GM12878 (cell line): Measurements from ENCODE around the gene DLG4. TPM values are rescaled to one million over a fixed set of nuclear protein-coding genes. Genes with fewer than 3 reads are reported as not detected.

Experiments used
- microRNA counts: library from miRNA; unstranded; fragments of <30 nt; microRNA quantifications from one replicate; lab custom pipeline; 2016
- microRNA-seq: library from miRNA; unstranded; fragments of <30 nt; microRNA quantifications from one replicate; pipeline ENCODE4, GENCODE V29; 2018
- polyA plus RNA-seq, 11 experiments: library from polyadenylated mRNA; depleted of rRNA in 4 of 11; unstranded in 6 of 11; stranded (reverse) in 5 of 11; fragments of >200 nt; fragmentation: Nextera tagmentation in 4 of 11; fragmentation: Illumina TruSeq in 1 of 11; extraction: Ambion mirVana in 4 of 11; extraction: Trizol in 1 of 11; gene quantifications; 1 replicate in 1 of 11; 2 replicates in 10 of 11; pipeline versions ENCODE4 v1.2.1 to v1.2.3, GENCODE V29; 2011 to 2016; ENCODE audit warnings: inconsistent platforms in 2 of 11, missing spikeins in 2 of 11, low read depth in 1 of 11
- small RNA-seq: library from RNA; depleted of rRNA; stranded (forward); fragments of <200 nt; gene quantifications from one replicate; pipeline ENCODE3, GENCODE V24; 2014
- total RNA-seq, 4 experiments: library from RNA; depleted of rRNA in 3 of 4; stranded (reverse); fragments of >200 nt in 3 of 4; fragmentation: Illumina TruSeq in 1 of 4; extraction: Trizol in 1 of 4; gene quantifications; 2 replicates each; pipeline versions ENCODE4 v1.2.1 to v1.2.3, GENCODE V29; 2013 to 2021
- TF ChIP-seq, protein P1 (sequence below): fragments of 450-650 bp; conservative IDR thresholded peaks from 2 replicates; pipeline ENCODE4 v1.6.1; 2017; ENCODE audit warnings: mild to moderate bottlenecking, moderate library complexity
- TF ChIP-seq, protein P2 (sequence below): fragments of 450-650 bp; IDR thresholded peaks from 2 replicates; pipeline ENCODE4 v1.6.1; 2017; ENCODE audit warnings: antibody characterized with exemption, mild to moderate bottlenecking, moderate library complexity

DLG4 gene
- total and polyA plus RNA-seq, 10 of the 15 experiments (the other 5 are each of a cell fraction or from before 2014, with no cell fraction given), result 0.07 to 4.1 (median 1.3) TPM

DNA sequence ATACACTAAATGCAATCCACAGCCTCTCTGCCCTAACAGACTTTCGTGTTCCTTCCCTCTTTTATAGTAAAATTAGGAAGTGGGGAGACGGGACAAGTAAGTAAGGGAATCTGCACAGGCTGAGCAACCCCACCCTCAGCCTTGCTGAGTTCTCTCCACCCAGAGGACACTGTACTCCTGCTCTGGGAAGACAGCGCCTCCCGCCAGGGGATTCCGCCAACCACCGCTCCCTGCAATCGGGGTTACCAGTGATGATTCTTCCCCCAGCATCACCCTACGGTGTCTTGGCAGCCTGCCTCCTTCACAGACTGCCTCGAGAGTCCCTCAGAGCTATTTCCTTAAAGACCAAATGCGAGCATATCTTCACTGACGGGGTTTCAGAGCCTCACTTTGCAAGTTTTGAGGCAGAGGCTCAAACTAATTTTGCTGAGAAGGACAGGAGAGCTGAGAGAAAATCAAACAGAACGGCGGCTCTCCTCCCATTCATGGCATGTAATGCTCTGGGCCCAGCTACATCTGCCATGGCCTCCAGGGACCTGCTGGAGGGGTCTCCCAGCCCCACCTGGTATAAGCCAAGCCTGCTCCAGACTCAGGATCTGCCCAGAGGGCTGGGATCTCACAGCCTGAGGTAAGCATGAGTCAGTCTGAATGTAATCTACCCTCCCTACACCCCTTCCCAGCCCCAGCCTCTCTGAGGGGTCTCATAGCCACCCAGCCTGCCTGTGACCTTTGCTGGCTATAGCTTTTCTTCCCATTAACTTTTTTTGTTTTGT is 82.3 kb downstream of the DLG4 start (continued):
- TF ChIP-seq, protein P1, sequence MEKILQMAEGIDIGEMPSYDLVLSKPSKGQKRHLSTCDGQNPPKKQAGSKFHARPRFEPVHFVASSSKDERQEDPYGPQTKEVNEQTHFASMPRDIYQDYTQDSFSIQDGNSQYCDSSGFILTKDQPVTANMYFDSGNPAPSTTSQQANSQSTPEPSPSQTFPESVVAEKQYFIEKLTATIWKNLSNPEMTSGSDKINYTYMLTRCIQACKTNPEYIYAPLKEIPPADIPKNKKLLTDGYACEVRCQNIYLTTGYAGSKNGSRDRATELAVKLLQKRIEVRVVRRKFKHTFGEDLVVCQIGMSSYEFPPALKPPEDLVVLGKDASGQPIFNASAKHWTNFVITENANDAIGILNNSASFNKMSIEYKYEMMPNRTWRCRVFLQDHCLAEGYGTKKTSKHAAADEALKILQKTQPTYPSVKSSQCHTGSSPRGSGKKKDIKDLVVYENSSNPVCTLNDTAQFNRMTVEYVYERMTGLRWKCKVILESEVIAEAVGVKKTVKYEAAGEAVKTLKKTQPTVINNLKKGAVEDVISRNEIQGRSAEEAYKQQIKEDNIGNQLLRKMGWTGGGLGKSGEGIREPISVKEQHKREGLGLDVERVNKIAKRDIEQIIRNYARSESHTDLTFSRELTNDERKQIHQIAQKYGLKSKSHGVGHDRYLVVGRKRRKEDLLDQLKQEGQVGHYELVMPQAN, result no peak
- TF ChIP-seq, protein P2, sequence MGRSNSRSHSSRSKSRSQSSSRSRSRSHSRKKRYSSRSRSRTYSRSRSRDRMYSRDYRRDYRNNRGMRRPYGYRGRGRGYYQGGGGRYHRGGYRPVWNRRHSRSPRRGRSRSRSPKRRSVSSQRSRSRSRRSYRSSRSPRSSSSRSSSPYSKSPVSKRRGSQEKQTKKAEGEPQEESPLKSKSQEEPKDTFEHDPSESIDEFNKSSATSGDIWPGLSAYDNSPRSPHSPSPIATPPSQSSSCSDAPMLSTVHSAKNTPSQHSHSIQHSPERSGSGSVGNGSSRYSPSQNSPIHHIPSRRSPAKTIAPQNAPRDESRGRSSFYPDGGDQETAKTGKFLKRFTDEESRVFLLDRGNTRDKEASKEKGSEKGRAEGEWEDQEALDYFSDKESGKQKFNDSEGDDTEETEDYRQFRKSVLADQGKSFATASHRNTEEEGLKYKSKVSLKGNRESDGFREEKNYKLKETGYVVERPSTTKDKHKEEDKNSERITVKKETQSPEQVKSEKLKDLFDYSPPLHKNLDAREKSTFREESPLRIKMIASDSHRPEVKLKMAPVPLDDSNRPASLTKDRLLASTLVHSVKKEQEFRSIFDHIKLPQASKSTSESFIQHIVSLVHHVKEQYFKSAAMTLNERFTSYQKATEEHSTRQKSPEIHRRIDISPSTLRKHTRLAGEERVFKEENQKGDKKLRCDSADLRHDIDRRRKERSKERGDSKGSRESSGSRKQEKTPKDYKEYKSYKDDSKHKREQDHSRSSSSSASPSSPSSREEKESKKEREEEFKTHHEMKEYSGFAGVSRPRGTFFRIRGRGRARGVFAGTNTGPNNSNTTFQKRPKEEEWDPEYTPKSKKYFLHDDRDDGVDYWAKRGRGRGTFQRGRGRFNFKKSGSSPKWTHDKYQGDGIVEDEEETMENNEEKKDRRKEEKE, result no peak

MicroRNAs within 50 kb of the gene (microRNA counts, 767-probe panel; counts per million panel counts)
- microRNA hsa-miR-324-3p (lab: Ali Mortazavi, UCI), result 977 counts per million, percentile 26 among the panel's probes with 10 or more counts
- microRNA hsa-miR-324-5p (lab: Ali Mortazavi, UCI), result 2,682 counts per million, percentile 85 among the panel's probes with 10 or more counts

Small RNAs within 50 kb of the gene (microRNA-seq; reads per million reads assigned to microRNA genes)
- 1,783 reads per million, percentile 91 among the genes with 10 or more reads in this experiment for gene MIR324

Small RNAs within 50 kb of the gene (small RNA-seq; reads per million reads assigned to genes)
- gene AC120057.4 (not detected), gene MIR324 (44.2 reads per million, percentile 98 among the genes with 10 or more reads in this experiment), gene RF00019 (not detected)

Other genes with a start within 250 kb of the DLG4 start
Only the 7 nearest of the 33 such genes appear.
- 0.34 TPM in 1 of 2 replicates, not detected in the other for gene ASGR1, start 40.5 kb downstream of the DLG4 start, total RNA-seq (2014; rRNA removed)
- not detected in 2 replicates for gene ASGR1, start 40.5 kb downstream of the DLG4 start, total RNA-seq (2014; rRNA removed; fragmentation: Illumina TruSeq; extraction: Trizol)
- 0.43 TPM in 1 of 2 replicates, not detected in the other for gene ASGR1, start 40.5 kb downstream of the DLG4 start, total RNA-seq (2021)
- gene ASGR1, start 40.5 kb downstream of the DLG4 start, polyA plus RNA-seq (2011; rRNA removed), result 0.16 TPM in 1 of 2 replicates, not detected in the other
- 0.12 TPM in 1 of 2 replicates, not detected in the other for gene ASGR1, start 40.5 kb downstream of the DLG4 start, polyA plus RNA-seq (2014; fragmentation: Illumina TruSeq; extraction: Trizol)
- gene ASGR1, start 40.5 kb downstream of the DLG4 start, polyA plus RNA-seq (2014; fragmentation: Nextera tagmentation; extraction: Ambion mirVana), result not detected
- 0.06 TPM in 1 of 2 replicates, not detected in the other for gene ASGR1, start 40.5 kb downstream of the DLG4 start, polyA plus RNA-seq (2014; rRNA removed)
- gene ASGR1, start 40.5 kb downstream of the DLG4 start, polyA plus RNA-seq (2016; fragmentation: Nextera tagmentation; extraction: Ambion mirVana), result not detected
- 138 and 165 TPM in 2 replicates for gene ACADVL, start 102 bp upstream of the DLG4 start, total RNA-seq (2014; rRNA removed)
- 97.1 and 99.0 TPM in 2 replicates for gene ACADVL, start 102 bp upstream of the DLG4 start, total RNA-seq (2014; rRNA removed; fragmentation: Illumina TruSeq; extraction: Trizol)
- 182 and 196 TPM in 2 replicates for gene ACADVL, start 102 bp upstream of the DLG4 start, total RNA-seq (2021)
- gene ACADVL, start 102 bp upstream of the DLG4 start, polyA plus RNA-seq (2011; rRNA removed), result 150 and 232 TPM in 2 replicates
- 86.8 and 137 TPM in 2 replicates for gene ACADVL, start 102 bp upstream of the DLG4 start, polyA plus RNA-seq (2014; fragmentation: Illumina TruSeq; extraction: Trizol)
- gene ACADVL, start 102 bp upstream of the DLG4 start, polyA plus RNA-seq (2014; fragmentation: Nextera tagmentation; extraction: Ambion mirVana), result 10 to 100 TPM; 25.4 to 73.1 TPM
- 212 and 221 TPM in 2 replicates for gene ACADVL, start 102 bp upstream of the DLG4 start, polyA plus RNA-seq (2014; rRNA removed)
- 100 to 1,000 TPM; 204 to 225 TPM for gene ACADVL, start 102 bp upstream of the DLG4 start, polyA plus RNA-seq (2016; fragmentation: Nextera tagmentation; extraction: Ambion mirVana)
- gene DVL2, start 14.7 kb upstream of the DLG4 start, total RNA-seq (2014; rRNA removed), result 33.0 and 37.6 TPM in 2 replicates
- 15.4 and 16.7 TPM in 2 replicates for gene DVL2, start 14.7 kb upstream of the DLG4 start, total RNA-seq (2014; rRNA removed; fragmentation: Illumina TruSeq; extraction: Trizol)
- 40.0 and 44.8 TPM in 2 replicates for gene DVL2, start 14.7 kb upstream of the DLG4 start, total RNA-seq (2021)
- 2.2 and 5.3 TPM in 2 replicates for gene DVL2, start 14.7 kb upstream of the DLG4 start, polyA plus RNA-seq (2011; rRNA removed)
- 5.1 and 21.2 TPM in 2 replicates for gene DVL2, start 14.7 kb upstream of the DLG4 start, polyA plus RNA-seq (2014; fragmentation: Illumina TruSeq; extraction: Trizol)
- 1 to 10 TPM in 1 of 2 experiments, under 1 TPM in 1; 0.97 to 2.7 TPM for gene DVL2, start 14.7 kb upstream of the DLG4 start, polyA plus RNA-seq (2014; fragmentation: Nextera tagmentation; extraction: Ambion mirVana)
- 29.9 and 31.3 TPM in 2 replicates for gene DVL2, start 14.7 kb upstream of the DLG4 start, polyA plus RNA-seq (2014; rRNA removed)
- 10 to 100 TPM; 25.3 to 30.4 TPM for gene DVL2, start 14.7 kb upstream of the DLG4 start, polyA plus RNA-seq (2016; fragmentation: Nextera tagmentation; extraction: Ambion mirVana)
- gene PHF23, start 19.6 kb upstream of the DLG4 start, total RNA-seq (2014; rRNA removed), result 35.7 and 38.0 TPM in 2 replicates
- 35.6 and 37.5 TPM in 2 replicates for gene PHF23, start 19.6 kb upstream of the DLG4 start, total RNA-seq (2014; rRNA removed; fragmentation: Illumina TruSeq; extraction: Trizol)
- 34.0 and 39.2 TPM in 2 replicates for gene PHF23, start 19.6 kb upstream of the DLG4 start, total RNA-seq (2021)
- gene PHF23, start 19.6 kb upstream of the DLG4 start, polyA plus RNA-seq (2011; rRNA removed), result 21.7 and 29.7 TPM in 2 replicates
- gene PHF23, start 19.6 kb upstream of the DLG4 start, polyA plus RNA-seq (2014; fragmentation: Illumina TruSeq; extraction: Trizol), result 72.7 and 84.8 TPM in 2 replicates
- 10 to 100 TPM in 1 of 2 experiments, 1 to 10 TPM in 1; 8.2 to 17.7 TPM for gene PHF23, start 19.6 kb upstream of the DLG4 start, polyA plus RNA-seq (2014; fragmentation: Nextera tagmentation; extraction: Ambion mirVana)
- gene PHF23, start 19.6 kb upstream of the DLG4 start, polyA plus RNA-seq (2014; rRNA removed), result 38.1 and 41.6 TPM in 2 replicates
- 10 to 100 TPM; 26.4 to 31.1 TPM for gene PHF23, start 19.6 kb upstream of the DLG4 start, polyA plus RNA-seq (2016; fragmentation: Nextera tagmentation; extraction: Ambion mirVana)
- 127 and 134 TPM in 2 replicates for gene GABARAP, start 22.6 kb upstream of the DLG4 start, total RNA-seq (2014; rRNA removed)
- 157 and 164 TPM in 2 replicates for gene GABARAP, start 22.6 kb upstream of the DLG4 start, total RNA-seq (2014; rRNA removed; fragmentation: Illumina TruSeq; extraction: Trizol)
- gene GABARAP, start 22.6 kb upstream of the DLG4 start, total RNA-seq (2021), result 256 and 259 TPM in 2 replicates
- 187 and 223 TPM in 2 replicates for gene GABARAP, start 22.6 kb upstream of the DLG4 start, polyA plus RNA-seq (2011; rRNA removed)
- 613 and 739 TPM in 2 replicates for gene GABARAP, start 22.6 kb upstream of the DLG4 start, polyA plus RNA-seq (2014; fragmentation: Illumina TruSeq; extraction: Trizol)
- gene GABARAP, start 22.6 kb upstream of the DLG4 start, polyA plus RNA-seq (2014; fragmentation: Nextera tagmentation; extraction: Ambion mirVana), result 100 to 1,000 TPM; 314 to 340 TPM
- 236 and 238 TPM in 2 replicates for gene GABARAP, start 22.6 kb upstream of the DLG4 start, polyA plus RNA-seq (2014; rRNA removed)
- gene GABARAP, start 22.6 kb upstream of the DLG4 start, polyA plus RNA-seq (2016; fragmentation: Nextera tagmentation; extraction: Ambion mirVana), result 100 to 1,000 TPM; 433 to 444 TPM
- gene CTDNEP1, start 31.9 kb upstream of the DLG4 start, total RNA-seq (2014; rRNA removed), result 31.4 and 32.2 TPM in 2 replicates
- 23.7 and 27.3 TPM in 2 replicates for gene CTDNEP1, start 31.9 kb upstream of the DLG4 start, total RNA-seq (2014; rRNA removed; fragmentation: Illumina TruSeq; extraction: Trizol)
- gene CTDNEP1, start 31.9 kb upstream of the DLG4 start, total RNA-seq (2021), result 142 TPM in 2 replicates
- 82.7 and 111 TPM in 2 replicates for gene CTDNEP1, start 31.9 kb upstream of the DLG4 start, polyA plus RNA-seq (2011; rRNA removed)
- gene CTDNEP1, start 31.9 kb upstream of the DLG4 start, polyA plus RNA-seq (2014; fragmentation: Illumina TruSeq; extraction: Trizol), result 167 and 176 TPM in 2 replicates
- gene CTDNEP1, start 31.9 kb upstream of the DLG4 start, polyA plus RNA-seq (2014; fragmentation: Nextera tagmentation; extraction: Ambion mirVana), result 10 to 100 TPM; 24.5 to 29.2 TPM
- gene CTDNEP1, start 31.9 kb upstream of the DLG4 start, polyA plus RNA-seq (2014; rRNA removed), result 96.0 and 118 TPM in 2 replicates
- gene CTDNEP1, start 31.9 kb upstream of the DLG4 start, polyA plus RNA-seq (2016; fragmentation: Nextera tagmentation; extraction: Ambion mirVana), result 10 to 100 TPM; 25.7 to 26.7 TPM
- 63.5 and 66.4 TPM in 2 replicates for gene ELP5, start 32.4 kb upstream of the DLG4 start, total RNA-seq (2014; rRNA removed)
- gene ELP5, start 32.4 kb upstream of the DLG4 start, total RNA-seq (2014; rRNA removed; fragmentation: Illumina TruSeq; extraction: Trizol), result 35.0 and 41.1 TPM in 2 replicates
- gene ELP5, start 32.4 kb upstream of the DLG4 start, total RNA-seq (2021), result 67.4 and 71.0 TPM in 2 replicates
- 53.9 and 76.9 TPM in 2 replicates for gene ELP5, start 32.4 kb upstream of the DLG4 start, polyA plus RNA-seq (2011; rRNA removed)
- gene ELP5, start 32.4 kb upstream of the DLG4 start, polyA plus RNA-seq (2014; fragmentation: Illumina TruSeq; extraction: Trizol), result 45.8 and 68.9 TPM in 2 replicates
- 10 to 100 TPM; 81.8 to 94.7 TPM for gene ELP5, start 32.4 kb upstream of the DLG4 start, polyA plus RNA-seq (2014; fragmentation: Nextera tagmentation; extraction: Ambion mirVana)
- gene ELP5, start 32.4 kb upstream of the DLG4 start, polyA plus RNA-seq (2014; rRNA removed), result 78.0 and 79.8 TPM in 2 replicates
- gene ELP5, start 32.4 kb upstream of the DLG4 start, polyA plus RNA-seq (2016; fragmentation: Nextera tagmentation; extraction: Ambion mirVana), result 100 to 1,000 TPM; 102 to 109 TPM